Stimulated activated CD4-positive, alpha-beta T cell treated with anti-CD3 and anti-CD28 coated beads, Interleukin-15, amount 100 ng/mL, for 1 hour (primary cell): ENCODE data around the gene SLC2A14.
"Not testable (repeated sequence)": the region's sequence is repeated elsewhere in the genome, so short reads cannot be mapped to it uniquely, and the experiment has no call there.

Experiments used
- DNase-seq, 2 donors: peaks; one replicate each; pipeline ENCODE4 v3.0.0-alpha.2; 2020; ENCODE audit warnings: low read depth in 1 of 2, low spot score in 1 of 2

SLC2A14 gene

DNA sequence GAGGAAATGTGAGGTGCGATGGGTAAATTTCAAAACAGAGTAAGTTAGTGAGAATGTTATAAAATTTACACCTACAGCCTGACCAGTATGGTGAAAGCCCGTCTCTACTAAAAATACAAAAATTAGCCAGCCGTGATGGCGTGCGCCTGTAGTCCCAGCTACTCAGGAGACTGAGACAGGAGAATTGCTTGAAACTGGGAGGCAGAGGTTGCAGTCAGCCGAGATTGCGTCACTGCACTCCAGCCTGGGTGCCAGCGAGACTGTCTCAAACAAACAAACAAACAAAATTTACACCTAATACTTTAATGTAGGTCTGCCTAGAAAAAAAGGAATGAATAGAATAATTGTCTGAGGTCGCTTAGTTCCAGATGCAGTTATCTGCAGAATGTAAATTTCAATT is 37.6 kb downstream of the SLC2A14 start:
- no peak for DNase-seq

DNA sequence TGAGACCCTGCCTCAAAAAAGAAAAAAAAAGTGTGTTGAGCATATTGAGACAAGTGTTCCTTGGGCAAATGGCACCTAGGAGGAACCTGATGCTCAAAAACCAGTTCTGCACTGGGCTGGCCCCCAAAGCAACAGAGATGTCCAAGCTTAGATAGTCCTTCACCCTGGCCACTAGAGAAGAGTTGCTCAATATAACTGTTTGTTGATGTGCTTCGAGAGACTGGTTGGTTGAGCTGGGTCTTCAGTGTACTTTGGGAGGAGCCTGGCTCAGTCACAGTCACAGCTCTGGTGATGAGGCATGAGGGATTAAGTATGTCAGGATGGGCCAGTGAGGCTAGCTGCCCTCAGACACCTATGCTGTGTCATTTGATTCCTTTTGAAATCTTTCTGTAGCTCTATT is 38.0 kb downstream of the SLC2A14 start:
- no peak for DNase-seq

DNA sequence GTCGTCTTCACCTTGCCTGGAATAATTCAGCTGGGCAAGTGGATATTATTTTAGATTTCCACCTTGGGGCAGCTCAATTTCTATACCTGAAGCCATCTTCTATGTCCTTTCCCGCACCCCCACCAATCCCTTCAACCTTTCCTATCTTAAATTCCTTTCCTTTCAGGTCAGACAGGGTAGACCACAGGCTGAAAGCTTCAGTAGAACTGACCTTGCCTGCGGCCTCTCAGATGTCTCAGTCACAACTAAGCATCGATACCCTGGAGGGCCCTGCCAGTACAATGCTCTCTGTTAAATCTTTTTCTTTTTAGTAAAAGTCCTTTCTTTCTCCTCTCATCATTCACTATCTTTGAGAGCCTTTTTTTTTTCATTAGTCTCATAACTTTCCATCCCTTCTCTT is 38.9 kb downstream of the SLC2A14 start:
- DNase-seq = no peak

DNA sequence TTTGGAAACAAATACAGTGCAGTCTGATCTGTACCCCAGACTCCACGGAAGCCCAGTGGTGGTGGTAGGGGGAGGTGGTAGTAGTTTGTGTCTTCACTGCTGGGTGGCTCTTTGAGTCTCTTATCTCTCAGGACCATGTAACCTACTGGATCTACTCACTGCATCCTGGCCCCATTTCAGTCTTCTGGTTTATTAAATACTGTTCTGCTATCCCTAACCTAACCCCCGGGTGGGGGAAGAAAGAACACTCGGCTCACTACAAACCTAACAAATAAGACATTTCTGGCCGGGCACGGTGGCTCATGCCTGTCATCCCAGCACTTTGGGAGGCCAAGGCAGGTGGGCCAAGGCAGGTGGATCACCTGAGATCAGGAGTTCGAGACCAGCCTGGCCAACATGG is 39.5 kb downstream of the SLC2A14 start:
- DNase-seq = not testable (repeated sequence)

DNA sequence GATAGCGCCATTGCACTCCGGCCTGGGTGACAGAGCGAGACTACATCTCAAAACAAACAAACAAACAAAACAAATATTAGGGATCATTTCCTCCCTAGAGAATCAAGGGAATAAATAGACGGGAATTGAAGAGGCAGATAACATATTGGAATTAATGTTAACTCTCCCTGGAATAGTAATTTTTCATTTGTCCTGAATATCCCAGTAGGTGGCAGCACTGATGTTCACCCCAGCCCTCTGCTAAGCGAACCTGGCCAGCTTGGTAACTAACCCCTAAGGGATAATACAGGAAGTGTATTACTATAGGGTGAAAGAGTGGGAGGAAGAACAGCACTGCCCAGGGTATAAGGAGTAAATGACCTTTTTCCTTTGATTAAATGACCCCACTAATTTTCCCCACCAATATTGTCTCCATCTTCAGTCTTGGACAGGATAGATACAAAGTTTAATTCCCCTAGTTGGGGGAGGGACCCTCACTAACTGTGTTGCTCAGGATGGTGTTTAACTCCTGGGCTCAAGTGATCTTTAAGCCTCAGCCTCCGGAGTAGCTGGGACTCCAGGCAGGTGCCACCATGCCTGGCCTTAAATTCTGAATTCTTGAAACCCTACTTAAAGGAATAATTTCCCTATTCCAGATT is 40.5 kb downstream of the SLC2A14 start:
- DNase-seq = no peak

DNA sequence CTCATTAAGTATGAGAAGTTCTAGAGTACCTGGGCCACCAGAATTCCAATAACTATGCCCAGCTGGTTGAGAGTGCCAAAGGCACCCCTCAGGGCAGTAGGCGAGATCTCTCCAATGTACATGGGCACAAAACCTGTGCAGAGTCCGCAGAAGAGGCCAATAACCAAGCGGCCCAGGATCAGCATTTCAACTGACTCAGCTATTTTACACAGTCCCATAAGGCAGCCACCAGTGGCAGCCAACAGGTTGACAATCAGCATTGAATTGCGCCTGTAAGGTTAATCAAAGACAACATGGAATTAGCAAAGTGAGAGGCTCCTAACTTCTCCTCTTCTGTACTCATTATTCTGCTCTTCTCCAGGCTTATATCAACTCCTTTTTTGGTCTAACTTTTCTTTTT is 43.0 kb downstream of the SLC2A14 start:
- DNase-seq = not testable (repeated sequence)

DNA sequence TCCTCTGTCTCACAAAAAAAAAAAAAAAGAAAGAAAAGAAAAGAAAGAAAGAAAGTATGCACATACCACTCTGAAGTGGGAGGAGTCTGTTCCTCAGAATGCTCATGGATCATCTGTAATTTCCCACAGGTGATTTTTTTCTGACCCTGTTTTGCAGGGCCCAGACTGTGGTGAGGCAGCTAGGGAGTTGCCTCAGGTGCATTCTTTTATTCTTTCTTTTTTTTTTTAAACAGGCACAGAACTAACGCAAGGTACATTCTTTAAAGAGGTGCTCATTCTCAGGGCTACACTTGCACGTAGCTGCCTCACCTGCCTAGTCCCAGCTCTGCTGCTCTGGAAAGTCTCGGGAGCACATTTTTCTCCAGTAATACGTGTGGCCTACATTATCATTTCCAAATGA is 47.0 kb downstream of the SLC2A14 start:
- DNase-seq = not testable (repeated sequence)

DNA sequence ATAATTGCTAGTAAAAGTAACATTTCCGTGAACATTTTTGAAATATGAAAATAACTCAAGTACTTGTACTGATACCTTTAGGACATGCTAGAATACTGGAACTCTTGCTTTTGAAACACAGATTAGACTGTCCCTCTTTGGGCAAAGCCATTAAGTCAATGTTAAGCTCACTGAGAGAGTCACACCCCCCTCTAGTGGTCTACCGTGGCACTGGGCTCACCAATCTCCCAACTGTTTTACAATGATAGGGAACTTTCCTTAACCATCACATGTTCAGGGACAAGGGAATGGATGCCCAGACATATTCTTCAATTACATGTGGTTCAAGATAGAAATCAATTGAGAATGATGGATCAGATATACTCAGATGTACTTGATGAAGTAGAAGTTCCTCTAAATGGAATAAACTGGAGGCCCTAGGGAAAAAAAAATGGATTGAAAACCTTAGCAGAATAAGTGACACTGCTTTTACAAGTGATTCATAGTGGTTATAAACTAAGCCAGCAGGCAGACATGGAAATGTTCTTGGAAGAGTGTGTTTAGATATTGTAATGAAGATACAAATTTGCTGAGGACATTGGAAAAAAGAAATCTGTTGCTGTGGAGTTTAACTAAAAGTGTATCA is 65.7 kb downstream of the SLC2A14 start:
- DNase-seq = peak; percentile 10 to 35

DNA sequence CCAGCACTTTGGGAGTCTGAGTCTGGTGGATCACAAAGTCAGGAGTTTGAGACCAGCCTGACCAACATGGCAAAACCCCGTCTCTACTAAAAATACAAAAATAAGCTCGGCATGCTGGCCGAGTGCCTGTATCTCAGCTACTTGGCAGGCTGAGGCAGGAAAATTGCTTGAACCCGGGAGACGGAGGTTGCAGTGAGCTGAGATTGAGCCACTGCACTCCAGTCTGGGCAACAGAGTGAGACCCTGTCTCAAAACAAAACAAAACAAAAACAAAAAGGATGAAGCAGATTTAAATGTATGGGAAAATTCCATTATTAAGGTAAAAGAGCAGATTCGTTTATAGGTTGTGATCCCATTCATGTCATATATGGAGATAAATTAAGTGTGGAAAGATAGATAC is 66.4 kb downstream of the SLC2A14 start:
- DNase-seq = not testable (repeated sequence)

DNA sequence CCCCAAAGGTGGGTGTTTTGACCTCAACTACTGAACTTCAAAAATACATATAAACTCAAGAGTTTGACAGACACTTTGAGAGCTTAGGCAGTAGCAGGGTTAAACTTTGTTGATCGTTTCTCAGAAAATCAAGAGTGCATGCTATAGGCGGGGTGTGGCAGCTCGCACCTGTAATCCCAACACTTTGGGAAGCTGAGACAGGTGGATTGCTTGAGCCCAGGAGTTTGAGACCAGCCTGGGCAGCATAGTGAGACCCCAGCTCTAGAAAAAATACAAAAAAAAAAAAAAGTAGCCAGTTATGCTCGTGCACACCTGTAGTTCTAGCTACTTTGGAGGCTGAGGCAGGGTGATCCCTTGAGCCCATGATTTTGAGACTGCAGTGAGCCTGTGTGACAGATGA is 71.3 kb downstream of the SLC2A14 start:
- no peak for DNase-seq

DNA sequence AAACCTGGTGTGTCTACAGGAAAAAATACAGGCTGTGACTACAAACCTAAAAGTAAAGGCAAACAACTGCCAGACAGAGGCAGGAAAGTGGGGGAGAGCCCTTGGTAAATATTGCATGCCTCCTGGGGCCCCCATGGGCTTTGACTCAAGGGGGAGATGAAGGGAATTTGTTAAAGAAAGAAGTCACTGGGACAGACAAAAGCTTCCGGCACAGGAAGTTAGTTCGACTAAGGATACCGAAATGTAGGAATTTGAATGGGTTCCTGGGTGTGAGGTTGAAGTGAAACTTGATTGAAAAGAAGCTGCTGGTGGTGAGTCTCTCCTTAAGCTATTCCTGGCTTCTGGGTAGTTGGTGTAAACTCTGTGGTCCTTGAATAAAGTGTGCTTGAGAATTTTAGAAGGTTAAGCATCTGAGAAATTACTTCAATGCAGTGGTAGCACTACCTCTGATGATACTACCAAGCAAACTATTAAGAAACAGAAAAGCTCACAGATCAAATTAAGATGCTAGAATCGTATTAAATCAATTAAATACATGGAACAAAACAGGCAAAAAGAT is 73.9 kb downstream of the SLC2A14 start:
- DNase-seq = not testable (repeated sequence)

DNA sequence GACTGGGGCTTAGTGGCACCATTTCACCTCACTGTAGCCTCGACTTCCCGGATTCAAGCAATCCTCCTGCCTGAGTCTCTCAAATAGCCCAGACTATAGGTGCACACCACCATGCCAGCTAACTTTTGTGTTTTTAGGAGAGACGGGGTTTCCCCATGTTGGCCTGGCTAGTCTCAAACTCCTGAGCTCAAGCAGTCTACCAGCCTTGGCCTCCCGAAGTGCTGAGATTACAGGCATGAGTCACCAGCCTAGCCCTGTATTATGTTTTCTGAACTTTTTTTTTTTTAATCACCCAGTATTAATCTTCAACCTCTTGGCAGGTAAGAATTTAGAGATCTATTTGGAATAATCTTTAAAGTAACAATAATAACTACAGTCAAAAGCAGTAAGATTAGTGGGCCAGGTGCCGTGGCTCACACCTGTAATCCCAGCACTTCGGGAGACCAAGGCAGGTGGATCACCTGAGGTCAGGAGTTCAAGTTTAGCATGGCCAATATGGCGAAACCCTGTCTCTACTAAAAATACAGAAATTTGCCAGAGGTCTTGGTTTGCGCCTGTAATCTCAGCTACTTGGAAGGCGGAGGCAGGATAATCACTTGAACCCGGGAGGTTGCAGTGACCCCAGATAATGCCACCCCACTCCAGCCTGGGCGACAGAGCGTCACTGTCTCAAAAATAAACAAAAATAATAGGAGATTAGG is 74.9 kb downstream of the SLC2A14 start:
- no peak for DNase-seq

DNA sequence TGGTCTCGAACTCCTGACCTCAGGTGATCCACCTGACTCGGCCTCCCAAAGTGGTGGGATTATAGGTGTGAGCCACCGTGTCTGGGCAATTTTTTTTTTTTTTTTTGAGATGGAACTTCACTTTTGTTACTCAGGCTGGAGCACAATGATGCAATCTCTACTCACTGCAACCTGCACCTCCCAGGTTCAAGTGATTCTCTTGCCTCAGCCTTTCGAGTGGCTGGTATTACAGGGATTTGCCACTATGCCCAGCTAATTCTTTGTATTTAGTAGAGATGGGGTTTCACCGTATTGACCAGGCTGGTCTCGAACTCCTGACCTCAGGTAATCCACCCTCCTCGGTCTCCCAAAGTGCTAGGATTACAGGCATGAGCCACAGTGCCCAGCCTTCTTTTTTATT is 75.4 kb downstream of the SLC2A14 start:
- not testable (repeated sequence) for DNase-seq

DNA sequence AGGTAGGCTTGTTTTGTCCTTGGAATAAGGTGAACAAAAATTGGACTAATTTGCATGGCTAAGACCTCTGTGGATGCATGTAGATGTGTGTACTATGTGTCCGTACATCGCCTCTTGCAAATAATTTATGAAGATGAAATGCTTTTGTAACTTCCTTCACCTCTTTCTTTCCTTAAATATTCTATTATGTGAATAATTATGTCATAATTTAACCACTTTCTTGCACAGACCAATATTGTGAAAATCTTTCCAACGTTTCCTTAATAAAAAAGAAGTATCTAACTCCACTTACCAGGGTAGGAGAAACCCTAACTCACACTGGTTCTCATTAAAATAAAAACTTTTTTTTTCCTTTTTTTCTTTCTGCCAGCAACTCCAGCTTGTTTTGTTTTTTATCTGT is 79.5 kb downstream of the SLC2A14 start:
- DNase-seq = no peak

DNA sequence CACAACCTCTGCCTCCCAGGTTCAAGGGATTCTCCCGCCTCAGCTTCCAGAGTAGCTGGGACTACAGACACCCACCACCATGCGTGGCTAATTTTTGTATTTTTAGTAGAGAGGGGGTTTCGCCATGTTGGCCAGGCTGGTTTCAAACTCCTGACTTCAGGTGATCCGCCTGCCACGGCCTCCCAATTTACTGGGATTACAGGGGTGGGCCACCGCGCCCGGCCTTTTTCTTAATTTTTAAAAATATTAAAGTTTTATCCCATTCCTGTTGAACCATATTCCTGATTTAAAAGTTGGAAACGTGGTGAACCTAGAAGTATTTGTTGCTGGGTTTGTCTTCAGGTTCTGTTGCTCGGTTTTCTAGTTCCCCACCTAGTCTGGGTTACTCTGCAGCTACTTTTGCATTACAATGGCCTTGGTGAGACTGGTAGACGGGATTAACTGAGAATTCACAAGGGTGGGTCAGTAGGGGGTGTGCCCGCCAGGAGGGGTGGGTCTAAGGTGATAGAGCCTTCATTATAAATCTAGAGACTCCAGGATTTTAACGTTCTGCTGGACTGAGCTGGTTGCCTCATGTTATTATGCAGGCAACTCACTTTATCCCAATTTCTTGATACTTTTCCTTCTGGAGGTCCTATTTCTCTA is 83.7 kb downstream of the SLC2A14 start, which contains the start of gene NANOG:
Gene NANOG (plus strand): TSS at position 519 of the 645 bp plus-strand sequence. CDS start 213 bp downstream, outside the sequence.
- not testable (repeated sequence) for DNase-seq

DNA sequence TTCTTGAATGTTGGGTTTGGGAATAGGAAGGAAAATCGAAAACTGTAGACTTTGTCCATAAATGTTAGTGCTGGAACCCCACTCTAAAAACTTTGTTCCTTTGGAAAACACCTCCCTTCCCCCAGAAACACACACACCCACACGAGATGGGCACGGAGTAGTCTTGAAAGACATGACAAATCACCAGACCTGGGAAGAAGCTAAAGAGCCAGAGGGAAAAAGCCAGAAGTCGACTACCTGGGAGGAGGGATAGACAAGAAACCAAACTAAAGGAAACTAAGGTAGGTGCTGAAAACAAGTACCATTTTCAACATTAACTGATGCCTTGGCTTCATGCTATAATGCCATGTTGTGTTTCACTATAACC is 84.4 kb downstream of the SLC2A14 start:
- DNase-seq = no peak

DNA sequence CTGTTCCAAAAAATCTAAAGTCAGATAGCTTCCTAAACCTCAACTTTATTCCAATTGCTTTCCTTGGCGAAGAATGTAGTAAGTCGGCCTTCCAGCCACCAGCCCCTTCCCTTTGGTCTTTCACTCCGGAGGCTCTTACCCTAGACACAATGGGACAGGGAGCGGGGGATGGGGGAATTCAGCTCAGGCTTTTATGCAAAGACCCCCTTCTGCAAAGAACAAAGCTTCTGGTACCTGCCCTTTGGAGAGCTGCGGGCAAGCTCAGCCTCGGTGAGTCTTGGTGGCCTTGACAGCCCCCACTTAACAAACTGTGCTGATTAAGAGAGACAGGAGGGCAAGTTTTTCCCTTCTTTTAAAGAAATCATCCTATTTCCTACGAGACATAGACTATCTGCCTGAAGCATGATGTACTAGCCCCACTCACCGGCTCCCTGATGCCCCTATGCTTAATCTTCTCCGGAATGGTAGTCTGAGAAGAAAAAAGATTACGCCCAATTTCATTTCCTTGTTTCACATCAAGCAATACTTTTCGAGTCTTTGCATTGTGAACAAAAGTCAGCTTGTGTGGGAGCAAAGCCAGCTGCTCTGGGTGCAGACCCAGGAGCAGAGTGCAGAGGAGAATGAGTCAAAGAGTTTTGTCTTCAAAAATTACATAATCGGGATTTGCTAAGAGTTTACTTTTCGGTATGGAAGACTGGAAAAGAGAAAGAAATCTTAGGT is 85.0 kb downstream of the SLC2A14 start:
- DNase-seq = no peak

DNA sequence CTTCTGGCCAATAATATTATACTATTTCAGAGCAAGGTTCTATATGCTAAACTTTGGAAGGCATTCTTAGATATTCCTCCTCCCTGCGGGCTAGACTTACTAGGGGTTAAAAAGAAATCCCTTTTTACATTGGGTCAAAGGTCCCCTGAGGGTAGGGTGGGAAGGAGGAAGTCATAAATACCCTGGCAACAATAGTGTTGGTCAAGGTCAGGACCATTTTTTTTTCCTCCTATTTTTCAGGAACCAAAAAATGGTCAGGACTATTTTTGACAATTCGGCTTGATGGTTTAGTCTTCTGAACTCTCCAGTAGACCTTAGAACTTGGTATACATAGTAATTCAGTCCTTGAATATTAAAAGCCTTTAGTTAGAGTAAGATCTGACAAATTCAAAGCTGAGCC is 88.0 kb downstream of the SLC2A14 start:
- no peak for DNase-seq

DNA sequence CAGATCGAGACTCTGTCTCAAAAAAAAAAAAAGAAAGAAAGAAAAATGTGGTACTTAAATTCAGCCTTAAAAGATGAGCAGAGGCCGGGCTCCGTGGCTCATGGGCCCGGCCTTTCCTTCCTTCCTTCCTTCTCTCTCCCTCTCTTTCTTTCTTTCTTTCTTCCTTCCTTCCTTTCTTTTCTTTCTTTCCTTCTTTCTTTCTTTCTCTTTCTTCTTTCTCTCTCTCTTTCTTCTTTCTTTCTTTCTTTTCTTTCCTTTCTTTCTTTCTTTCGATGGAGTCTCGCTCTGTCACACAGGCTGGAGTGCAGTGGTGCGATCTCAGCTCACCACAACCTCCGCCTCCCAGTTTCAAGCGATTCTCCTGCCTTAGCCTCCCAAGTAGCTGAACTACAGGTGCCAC is 89.3 kb downstream of the SLC2A14 start:
- not testable (repeated sequence) for DNase-seq

DNA sequence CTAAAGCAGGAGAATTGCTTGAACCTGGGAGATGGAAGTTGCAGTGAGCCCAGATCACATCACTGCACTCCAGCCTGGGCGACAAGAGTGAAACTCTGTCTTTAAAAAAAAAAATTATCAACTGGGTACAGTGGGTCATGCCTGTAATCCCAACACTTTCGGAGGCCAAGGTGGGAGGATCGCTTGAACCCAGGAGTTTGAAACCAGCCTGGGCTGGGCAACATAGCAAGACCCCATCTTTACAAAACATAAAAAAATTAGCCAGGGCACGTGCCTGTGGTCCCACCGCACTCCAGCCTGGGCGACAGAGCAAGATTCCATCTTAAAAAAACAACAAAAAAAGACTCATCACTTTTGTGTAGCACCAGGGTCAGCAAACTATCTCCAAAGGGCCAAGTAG is 90.7 kb downstream of the SLC2A14 start:
- no peak for DNase-seq

DNA sequence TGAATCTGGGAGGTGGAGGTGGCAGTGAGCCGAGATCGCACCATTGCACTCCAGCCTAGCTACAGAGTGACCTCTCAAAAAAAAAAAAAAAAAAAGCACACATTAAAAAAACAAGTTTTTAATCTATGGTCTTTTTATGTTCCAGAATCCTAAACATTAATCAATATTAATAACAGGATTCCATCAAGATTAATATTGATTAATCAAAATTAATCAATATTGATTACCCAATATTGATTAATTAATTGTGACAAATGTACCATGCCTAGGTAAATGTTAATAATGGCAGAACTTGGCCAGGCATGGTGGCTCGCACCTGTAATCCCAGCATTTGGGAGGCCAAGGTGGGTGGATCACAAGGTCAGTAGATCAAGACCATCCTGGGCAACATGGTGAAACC is 91.4 kb downstream of the SLC2A14 start:
- no peak for DNase-seq
